Adipose tissue (tissue), 3 donors: ENCODE measurements around the gene FFAR3. TPM values are rescaled to one million over a fixed set of nuclear protein-coding genes. Genes with fewer than 3 reads are reported as not detected.

Source experiments
- H3K27ac ChIP-seq: one replicate; pipeline ENCODE4 v1.5.1; 2013; ENCODE audit warnings: low read depth, low read length
- WGBS, 3 donors: extraction: QIAGEN DNeasy Blood & Tissue Kit; methylation state at CpG; one replicate each; pipeline ENCODE4 v1.1.7; 2013; 5-methylcytosine and 5-hydroxymethylcytosine counted together
- polyA plus RNA-seq, 3 donors: library from polyadenylated mRNA; stranded (reverse); fragments of 200-250 nt; gene quantifications; one replicate each; pipeline ENCODE4 v1.2.3, GENCODE V29; 2013
- donor health status: healthy with polysubstance abuse.
- donor health status: Bipolar disorder and iron deficiency.
- donor health status: healthy.

The FFAR3 gene
- polyA plus RNA-seq, 3 donors: 0.46 to 1.8 (median 1.8) TPM

GRCh38 chr19:35327642-35328041, 30.6 kb upstream of the FFAR3 start:
- 74 to 79% (median 79%) methylated on average over 4 of the region's 4 CpGs for WGBS, 3 donors
- no peak overlapping the region for H3K27ac ChIP-seq

GRCh38 chr19:35328851-35329285, 29.4 kb upstream of the FFAR3 start, which contains the start of gene CD22:
Gene CD22 (plus strand): TSS chr19:35329187. CDS start chr19:35332041, 2,854 bp downstream.
- H3K27ac ChIP-seq: no peak within 1 kb of the TSS
- WGBS, 3 donors: 52 to 85% (median 61%) methylated on average over 12 of the region's 12 CpGs

- H3K27ac ChIP-seq: no peak overlapping the region
- 73 to 79% (median 78%) methylated on average over 4 of the region's 4 CpGs for WGBS, 3 donors
Measured at GRCh38 chr19:35329323-35329722, 28.9 kb upstream of the FFAR3 start.

GRCh38 chr19:35330475-35330874, 27.8 kb upstream of the FFAR3 start:
- 68 to 75% (median 70%) methylated on average over 7 of the region's 7 CpGs for WGBS, 3 donors
- no peak overlapping the region for H3K27ac ChIP-seq

- WGBS, 3 donors: 80 to 88% (median 86%) methylated on average over 14 of the region's 14 CpGs
- H3K27ac ChIP-seq: no peak overlapping the region
Measured at GRCh38 chr19:35331551-35332214, 26.6 kb upstream of the FFAR3 start.

GRCh38 chr19:35332817-35333216, 25.4 kb upstream of the FFAR3 start:
- no peak overlapping the region for H3K27ac ChIP-seq
- WGBS, 3 donors: 38 to 64% (median 41%) methylated on average over 12 of the region's 12 CpGs

GRCh38 chr19:35334144-35334753, 24.0 kb upstream of the FFAR3 start:
- WGBS, 3 donors: 78 to 87% (median 85%) methylated on average over 10 of the region's 10 CpGs
- H3K27ac ChIP-seq: no peak overlapping the region

GRCh38 chr19:35336166-35336955, 21.9 kb upstream of the FFAR3 start:
- H3K27ac ChIP-seq: no peak overlapping the region
- WGBS, 3 donors: 83 to 85% (median 85%) methylated on average over 21 of the region's 21 CpGs

GRCh38 chr19:35337097-35337983, 20.9 kb upstream of the FFAR3 start:
- 78 to 82% (median 79%) methylated on average over 25 of the region's 25 CpGs for WGBS, 3 donors
- no peak overlapping the region for H3K27ac ChIP-seq

- WGBS, 3 donors: 85 to 88% (median 88%) methylated on average over 9 to 13 of the region's 13 CpGs
- H3K27ac ChIP-seq: no peak overlapping the region
Measured at GRCh38 chr19:35337984-35338296, 20.3 kb upstream of the FFAR3 start.

- H3K27ac ChIP-seq: no peak overlapping the region
- 85 to 90% (median 86%) methylated on average over 11 of the region's 11 CpGs for WGBS, 3 donors
Measured at GRCh38 chr19:35340431-35340830, 17.8 kb upstream of the FFAR3 start.

- WGBS, 3 donors: 84 to 90% (median 86%) methylated on average over 16 of the region's 16 CpGs
- H3K27ac ChIP-seq: no peak overlapping the region
Measured at GRCh38 chr19:35341006-35341405, 17.3 kb upstream of the FFAR3 start.

GRCh38 chr19:35341565-35342225, 16.6 kb upstream of the FFAR3 start:
- H3K27ac ChIP-seq: no peak overlapping the region
- 85 to 89% (median 86%) methylated on average over 14 of the region's 14 CpGs for WGBS, 3 donors

GRCh38 chr19:35342430-35342829, 15.8 kb upstream of the FFAR3 start:
- no peak overlapping the region for H3K27ac ChIP-seq
- 60 to 73% (median 66%) methylated on average over 5 of the region's 5 CpGs for WGBS, 3 donors

- WGBS, 3 donors: 80 to 84% (median 80%) methylated on average over 12 to 17 of the region's 17 CpGs
- H3K27ac ChIP-seq: no peak overlapping the region
Measured at GRCh38 chr19:35344511-35345031, 13.7 kb upstream of the FFAR3 start.

- WGBS, 3 donors: 69 to 77% (median 77%) methylated on average over 11 of the region's 11 CpGs
- no peak overlapping the region for H3K27ac ChIP-seq
Measured at GRCh38 chr19:35345671-35346111, 12.6 kb upstream of the FFAR3 start.

GRCh38 chr19:35346193-35347052, 11.8 kb upstream of the FFAR3 start:
- 51 to 71% (median 58%) methylated on average over 28 of the region's 28 CpGs for WGBS, 3 donors
- H3K27ac ChIP-seq: no peak overlapping the region
